Cortex of kidney (tissue), 1 donor: Measurements from ENCODE around the gene SIVA1.

Experiments used
- DNase-seq: peaks from one replicate; lab custom pipeline; 2025; lab: John Stamatoyannopoulos, UW

The SIVA1 gene

DNA sequence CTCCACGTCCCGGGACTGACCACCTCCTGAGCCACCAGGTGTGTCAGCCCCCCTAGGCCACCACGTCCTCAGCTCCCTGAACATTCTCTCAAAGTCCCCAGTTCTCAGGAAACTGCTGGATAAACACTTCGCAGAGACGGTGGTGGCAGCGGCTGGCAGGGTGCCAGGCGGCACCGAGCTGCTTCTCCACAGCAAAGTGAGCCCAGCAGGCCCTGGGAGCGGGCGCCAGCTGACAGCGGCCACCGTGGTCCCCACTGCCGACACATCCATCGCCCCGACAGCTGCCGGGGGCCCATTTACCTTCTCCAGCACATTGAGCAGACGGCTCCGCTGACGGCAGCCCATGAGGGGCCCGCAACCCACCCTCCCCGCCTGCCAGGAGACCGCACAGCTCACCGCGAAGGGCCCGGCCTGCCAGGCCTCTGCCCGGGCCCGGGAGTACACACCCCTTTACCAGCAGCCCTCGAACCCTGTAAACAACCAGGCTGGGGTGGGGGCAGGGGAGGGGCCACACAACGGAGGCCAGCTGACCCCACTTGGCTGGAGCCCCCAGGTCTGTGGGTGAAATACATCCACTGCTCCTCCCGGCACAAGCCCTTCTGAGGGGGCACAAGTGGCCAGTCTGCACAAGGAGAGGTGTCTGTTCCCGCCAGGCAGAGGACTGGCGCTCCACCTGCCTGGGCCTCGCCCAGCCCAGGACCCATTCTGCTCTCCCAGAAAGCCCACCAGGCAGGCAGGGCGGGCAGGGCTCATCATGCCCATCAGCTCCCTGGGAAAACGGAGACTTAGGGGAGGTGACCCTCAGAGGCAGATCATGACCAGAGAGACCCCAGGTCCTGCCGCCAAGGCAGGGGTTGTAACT, 32.1 kb downstream of the SIVA1 start:
- DNase-seq, result no peak

GRCh38 chr14:104785708-104786080, 32.7 kb downstream of the SIVA1 start:
- DNase-seq, result no peak

DNA sequence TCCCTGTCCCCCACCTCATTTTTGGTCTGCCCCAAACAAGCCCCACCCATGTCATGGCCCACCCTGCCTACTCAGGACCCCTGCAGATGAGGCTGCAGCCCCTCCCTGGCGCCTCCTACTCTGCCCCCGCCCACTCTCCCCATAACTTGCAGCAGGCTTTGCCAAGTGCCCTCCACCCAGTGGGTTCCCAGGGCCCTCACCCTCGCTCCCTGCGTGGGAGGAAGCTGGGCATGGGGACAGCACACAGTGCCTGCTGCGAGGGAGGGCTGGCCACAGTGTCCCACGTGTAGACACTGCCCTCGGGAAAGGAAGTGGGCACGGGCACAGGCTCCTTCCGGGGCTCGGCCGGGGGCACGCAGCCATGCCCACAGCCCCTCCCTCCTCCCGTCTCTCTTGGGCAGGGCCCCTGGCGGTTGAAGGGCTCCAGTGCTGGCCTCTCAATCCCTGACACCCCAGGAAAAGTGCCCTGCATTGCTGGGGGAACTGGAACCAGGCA, 33.2 kb downstream of the SIVA1 start:
- DNase-seq, result no peak

- DNase-seq, result no peak
Measured at GRCh38 chr14:104786726-104787675, 34.1 kb downstream of the SIVA1 start.

DNA sequence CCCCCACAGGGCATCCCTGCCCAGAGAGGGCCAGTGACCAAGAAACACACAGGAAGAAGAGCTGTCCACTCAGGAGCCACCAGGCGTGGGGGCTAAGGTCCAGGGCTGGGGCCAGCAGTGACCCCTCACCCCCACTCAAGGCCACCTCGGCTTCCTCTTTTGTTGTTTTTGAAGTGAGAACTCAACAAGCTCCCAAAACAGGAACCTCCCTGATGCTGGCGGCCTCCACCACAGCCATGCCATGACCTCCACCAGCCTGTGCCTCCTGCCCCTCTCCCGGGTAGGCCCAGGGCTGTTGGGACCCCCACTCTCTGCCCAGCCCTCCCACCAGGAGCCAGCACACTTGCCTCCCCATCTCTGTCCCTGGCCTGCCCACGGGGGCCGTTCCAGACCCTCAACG, 34.8 kb downstream of the SIVA1 start:
- DNase-seq, result no peak

GRCh38 chr14:104788161-104788818, 35.3 kb downstream of the SIVA1 start:
- DNase-seq, result no peak

- no peak for DNase-seq
Measured at GRCh38 chr14:104788873-104789663, 36.1 kb downstream of the SIVA1 start.

DNA sequence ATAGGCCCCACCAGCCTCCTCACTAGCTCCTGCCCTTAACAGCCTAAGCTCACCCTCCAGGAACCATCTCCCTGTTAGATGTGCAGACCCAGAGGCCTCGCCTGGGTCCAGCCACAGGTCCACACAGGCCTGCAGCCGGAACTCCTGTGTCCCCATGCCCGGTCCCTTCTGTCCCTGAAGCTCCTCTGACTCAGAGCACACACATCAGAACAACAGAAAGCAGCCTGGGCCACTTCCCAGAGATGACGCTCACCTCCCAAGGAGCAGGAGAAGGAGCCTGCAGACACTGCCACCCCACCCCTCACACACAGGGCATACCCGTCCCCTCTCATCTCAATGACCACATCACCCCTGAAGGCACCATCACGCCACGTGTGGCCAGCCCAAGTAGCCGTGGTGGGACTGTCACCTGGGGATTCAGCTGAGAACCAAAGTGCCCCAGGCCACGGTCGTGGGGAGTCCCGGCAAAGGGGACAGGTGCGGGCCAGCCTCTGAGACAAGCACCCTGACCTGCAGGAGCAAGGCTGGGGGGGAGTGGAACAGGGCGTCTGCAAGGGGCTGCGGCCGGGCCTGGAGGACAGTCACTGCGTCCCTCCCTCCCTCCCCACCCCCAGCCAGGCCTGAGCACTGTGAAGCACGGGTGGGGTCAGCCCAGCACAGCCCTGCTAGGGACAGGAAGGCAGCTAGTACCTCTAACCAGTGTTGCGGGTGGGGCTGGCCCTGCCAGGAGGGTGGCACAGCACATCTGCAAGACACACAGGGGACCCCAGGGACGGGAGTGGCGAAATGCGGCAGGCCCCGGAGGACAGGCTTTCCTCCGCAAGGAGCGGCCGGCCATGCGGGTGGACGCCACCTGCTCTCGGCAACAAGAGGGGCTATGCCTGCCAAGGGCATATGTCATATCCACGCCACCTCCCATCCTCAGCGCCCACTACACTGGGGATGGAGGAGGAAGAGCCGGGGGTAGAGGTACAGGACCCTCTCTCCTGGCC, 37.1 kb downstream of the SIVA1 start:
- no peak for DNase-seq

DNA sequence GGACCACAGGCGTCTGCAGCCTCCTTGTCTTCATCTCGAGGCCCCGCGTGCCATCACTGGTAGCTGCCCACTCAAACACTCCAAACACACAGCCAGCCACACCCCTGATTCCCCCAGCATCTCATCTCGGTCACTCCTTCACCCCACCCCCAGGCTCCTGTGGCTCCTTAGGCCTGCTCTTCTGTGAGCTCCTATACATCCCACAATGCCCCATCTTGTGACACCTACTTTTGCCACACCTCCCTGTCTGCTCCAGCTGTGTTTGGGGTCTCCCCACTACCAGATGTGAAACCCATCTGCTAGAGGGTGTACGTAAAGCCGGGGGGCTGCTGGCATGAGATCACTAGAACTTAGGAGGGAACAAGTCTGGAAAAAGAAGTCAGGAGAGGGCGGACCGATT, 38.5 kb downstream of the SIVA1 start:
- DNase-seq, result no peak

GRCh38 chr14:104792101-104792884, 39.3 kb downstream of the SIVA1 start:
- no peak for DNase-seq

- DNase-seq, result no peak
Measured at GRCh38 chr14:104792945-104793702, 40.2 kb downstream of the SIVA1 start.

GRCh38 chr14:104793703-104793959, 40.7 kb downstream of the SIVA1 start:
- no peak for DNase-seq

- DNase-seq, result no peak
Measured at GRCh38 chr14:104794099-104794498, 41.2 kb downstream of the SIVA1 start.

- DNase-seq, result no peak
Measured at GRCh38 chr14:104794631-104794992, 41.7 kb downstream of the SIVA1 start.

DNA sequence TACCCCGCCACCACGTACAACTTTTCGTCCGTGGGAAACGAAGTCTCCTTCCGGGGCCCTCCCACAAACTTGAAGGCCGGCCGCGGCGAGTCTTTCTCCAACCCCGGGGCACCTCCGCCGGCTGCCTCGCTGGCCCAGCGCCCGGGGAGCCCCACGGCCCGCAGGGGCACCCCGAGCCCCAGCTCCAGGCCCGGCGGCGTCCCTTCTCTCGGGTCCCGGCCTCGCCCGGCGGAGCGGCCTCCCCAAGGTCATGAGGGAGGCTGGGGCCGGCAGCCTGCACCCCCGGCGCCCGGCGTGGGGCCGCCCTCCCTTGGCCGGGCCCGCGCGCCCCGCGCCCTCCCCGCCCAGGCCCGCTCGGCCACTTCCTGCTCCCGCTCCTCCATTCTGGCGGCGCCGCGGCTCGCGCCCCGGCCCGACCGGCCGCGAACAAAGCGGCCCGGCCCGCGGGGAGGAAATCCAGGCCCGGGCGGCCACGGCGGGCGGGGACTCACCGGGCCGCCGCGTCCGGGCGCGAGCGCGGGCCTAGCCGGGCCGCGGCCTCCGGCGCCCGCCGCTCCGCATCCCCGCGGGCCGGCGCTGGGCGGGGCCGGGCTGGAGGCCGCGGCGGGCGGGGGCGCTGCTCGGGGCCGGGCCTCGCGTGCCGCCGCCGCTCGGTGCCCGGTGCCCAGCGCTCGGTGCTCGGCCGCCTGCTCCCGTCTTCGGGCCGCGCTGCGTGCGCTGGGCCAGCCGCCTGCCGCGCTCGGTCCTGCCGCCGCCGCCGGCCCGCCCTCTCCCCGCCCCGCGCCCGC, 42.2 kb downstream of the SIVA1 start, which contains the start of gene AKT1:
TSS of gene AKT1 (minus strand) at position 756 of the 788 bp plus-strand sequence. CDS start 3,105 bp downstream, outside the sequence.
- no peak for DNase-seq

GRCh38 chr14:104795781-104796686, 43.1 kb downstream of the SIVA1 start:
- DNase-seq, result no peak

DNA sequence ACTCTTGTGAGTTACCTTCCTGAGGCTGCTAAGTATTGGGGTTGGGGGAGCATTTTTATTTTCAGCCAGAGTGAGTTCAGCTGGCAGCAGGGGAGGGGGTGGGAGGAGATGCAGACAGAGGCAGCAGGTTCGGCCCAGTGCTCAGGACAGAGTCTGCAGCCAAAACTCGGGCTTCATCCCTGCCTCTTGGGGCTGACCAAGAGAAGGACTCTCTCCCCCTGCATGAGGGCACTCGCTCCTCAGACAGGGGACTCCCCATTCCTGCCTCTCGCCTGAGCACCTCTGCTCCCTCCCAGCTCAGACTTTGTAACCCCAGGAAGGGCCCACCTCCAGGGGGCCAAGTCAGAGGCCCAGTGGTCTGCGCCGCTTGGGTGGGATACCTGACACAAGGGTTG, 43.7 kb downstream of the SIVA1 start:
- DNase-seq, result no peak
